Stimulated activated CD8-positive, alpha-beta memory T cell treated with anti-CD3 and anti-CD28 coated beads, Interleukin-15, amount 100 ng/mL, for 24 hours (primary cell): Measurements from ENCODE around the gene RAPSN.

Source experiments
- DNase-seq: peaks from one replicate; pipeline ENCODE4 v3.0.0-alpha.2; 2020; ENCODE audit warnings: low read depth

The RAPSN gene

DNA sequence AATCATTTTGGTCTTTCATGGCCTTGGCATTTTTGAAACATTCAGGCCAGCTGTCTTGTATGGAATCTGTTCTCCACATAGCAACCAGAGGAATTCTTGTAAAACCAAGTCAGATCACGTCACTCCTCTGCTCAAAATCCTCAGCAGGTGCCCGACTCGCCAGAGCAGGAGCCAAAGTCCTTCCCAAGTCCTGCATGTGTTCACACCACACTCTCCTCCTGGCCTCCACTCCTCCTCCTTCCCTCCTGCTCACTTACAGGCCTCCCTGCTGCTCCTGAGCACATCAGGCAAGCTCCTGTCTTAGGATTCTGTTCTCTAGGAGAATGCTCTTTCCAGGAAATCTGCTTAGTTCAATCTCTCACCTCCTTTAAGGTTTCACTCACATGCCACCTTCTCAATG lies 15.8 kb downstream of the RAPSN start:
- DNase-seq = no peak

DNA sequence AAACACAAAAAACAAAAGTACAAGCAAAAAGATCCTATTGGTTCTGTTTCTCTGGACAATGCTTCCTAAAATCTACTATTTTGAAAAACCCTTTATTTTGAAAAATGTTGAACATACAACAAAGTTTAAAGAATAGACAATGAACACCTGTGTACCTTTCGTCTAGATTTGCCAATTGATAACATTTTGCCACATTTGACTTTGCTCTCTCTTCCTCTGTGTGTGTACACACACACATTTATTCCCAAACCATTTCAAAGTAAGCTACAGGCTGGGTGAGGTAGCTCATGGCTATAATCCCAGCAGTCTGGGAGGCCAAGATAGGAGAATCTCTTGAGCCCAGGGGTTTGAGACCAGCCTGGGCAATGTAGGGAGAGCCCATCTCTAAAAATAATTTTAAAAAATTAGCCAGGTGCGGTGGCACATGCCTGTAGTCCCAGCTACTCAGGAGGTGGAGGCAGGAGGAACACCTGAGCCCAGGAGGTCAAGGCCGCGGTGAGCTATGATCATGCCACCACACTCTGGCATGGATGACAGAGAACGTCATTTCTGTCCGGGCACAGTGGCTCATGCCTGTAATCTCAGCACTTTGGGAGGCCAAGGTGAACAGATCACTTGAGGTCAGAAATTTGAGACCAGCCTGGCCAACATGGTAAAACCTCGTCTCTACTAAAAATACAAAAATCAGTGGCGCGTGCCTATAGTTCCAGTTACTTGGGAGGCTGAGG lies 17.4 kb downstream of the RAPSN start:
- DNase-seq = no peak

DNA sequence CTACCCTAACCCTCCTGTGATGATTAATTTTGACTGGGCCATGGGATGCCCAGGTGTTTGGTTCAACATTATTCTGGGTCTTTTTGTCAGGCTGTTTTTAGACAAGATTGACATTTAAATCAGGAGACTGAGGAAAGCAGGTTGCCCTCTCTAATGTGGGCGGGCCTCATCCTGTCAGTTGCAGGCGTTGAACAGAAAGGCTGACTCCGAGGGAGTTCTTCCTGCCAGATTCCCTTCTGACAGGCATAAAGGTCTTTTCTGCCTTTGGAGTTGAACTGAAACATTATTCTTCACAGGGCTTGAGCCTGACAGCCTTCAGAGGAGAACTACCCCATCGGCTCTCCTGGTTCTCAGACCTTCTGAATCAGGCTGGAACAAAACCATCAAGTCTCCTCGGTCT lies 18.4 kb downstream of the RAPSN start:
- DNase-seq = no peak

GRCh38 chr11:47426062-47426956 lies 22.6 kb downstream of the RAPSN start, which contains the start of gene PSMC3:
PSMC3 (minus strand) TSS chr11:47426439; CDS start chr11:47426279, 160 bp downstream.
- peak; percentile 98 for DNase-seq

DNA sequence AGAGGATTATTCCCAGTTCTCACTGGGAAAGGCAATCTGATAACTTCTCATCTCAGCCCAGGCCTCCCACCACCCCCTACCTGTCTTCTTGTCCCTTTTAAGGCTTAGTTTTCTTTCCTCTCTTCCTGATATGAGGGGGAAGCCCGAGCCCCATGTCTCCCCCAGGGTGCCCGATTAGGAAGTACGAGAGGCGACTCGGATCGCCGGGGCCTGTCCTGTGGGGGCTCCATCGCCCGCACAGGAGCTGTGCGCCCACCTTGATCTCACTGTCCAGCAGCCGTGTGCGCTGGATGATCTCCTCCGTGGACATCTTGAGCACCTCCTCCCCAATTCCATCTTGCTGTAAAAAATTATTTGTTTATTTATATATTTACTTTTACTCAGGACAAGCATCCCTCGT lies 23.3 kb downstream of the RAPSN start:
- DNase-seq = no peak

DNA sequence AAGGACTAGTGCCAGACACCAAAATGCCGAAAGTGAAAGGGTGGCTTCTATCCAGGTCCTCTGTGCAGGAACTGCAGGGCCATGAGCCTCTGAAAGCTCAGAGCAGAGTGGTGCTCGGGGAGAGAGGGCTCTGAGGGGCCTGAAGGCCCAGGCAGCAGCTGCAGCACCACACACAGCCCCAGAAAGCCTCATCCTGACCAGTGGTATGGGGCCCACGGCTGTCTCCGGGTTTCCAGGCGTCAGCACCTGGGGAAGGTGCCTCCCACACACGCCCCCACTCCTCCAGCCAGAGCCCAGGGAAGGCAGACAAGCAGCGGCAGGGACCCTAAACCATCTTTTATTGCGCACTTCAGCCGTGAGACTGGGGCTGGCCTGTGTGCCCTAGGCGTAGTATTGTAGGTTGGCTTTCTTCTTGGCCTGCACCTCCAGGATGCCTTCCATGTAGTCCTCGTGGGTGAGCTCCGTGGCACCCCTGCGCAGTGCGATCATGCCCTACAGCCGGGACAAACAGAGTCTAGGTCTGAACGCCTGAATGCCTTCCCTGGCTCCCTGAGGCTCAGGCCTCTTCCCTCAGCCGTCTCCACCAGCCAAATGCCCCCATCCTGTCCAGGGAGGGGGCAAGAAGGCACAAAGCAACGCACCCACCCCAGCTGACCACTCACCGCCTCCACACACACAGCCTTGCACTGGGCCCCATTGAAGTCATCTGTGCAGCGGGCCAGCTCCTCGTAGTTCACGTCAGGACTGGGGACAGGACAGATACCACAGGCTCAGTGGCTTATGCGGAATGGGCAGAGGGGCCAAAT lies 30.3 kb downstream of the RAPSN start:
- DNase-seq = no peak

DNA sequence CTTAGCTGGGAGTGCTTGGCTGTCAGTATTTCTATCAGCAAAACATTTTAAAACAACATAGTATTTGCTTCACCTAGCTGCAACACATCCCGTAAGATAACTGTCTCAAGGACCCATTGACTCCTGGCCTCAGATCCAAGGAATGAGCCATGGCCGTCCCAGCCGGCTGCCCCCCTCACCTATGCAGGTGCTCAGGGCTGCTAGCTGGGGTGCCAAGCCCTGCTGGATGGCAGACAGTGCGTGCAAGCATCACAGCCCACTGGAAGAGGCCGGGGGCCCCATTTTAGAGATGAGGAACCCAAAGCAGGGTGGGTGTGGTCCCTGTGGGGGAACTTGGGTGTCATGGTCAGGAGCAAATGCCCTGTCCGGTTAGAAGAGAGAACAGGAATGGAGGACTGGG lies 31.2 kb downstream of the RAPSN start:
- DNase-seq = no peak

GRCh38 chr11:47415949-47416472 lies 32.9 kb downstream of the RAPSN start:
- no peak for DNase-seq

DNA sequence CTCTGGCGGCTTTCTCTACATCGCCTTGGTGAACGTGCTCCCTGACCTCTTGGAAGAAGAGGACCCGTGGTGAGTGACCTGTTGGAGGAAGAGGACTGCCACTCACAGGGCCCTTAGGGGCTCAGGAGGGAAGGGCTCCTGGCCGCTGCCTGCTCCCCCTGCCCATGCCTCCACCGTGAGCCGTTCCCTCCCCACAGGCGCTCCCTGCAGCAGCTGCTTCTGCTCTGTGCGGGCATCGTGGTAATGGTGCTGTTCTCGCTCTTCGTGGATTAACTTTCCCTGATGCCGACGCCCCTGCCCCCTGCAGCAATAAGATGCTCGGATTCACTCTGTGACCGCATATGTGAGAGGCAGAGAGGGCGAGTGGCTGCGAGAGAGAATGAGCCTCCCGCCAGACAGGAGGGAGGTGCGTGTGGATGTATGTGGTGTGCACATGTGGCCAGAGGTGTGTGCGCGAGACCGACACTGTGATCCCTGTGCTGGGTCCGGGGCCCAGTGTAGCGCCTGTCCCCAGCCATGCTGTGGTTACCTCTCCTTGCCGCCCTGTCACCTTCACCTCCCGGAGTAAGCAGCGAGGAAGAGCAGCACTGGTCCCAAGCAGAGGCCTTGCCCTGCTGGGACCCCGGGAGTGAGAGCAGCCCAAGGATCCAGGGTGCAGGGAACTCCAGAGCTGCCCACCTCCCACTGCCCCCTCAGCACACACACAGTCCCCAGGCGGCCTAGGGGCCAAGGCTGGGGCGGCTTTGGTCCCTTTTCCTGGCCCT lies 33.7 kb downstream of the RAPSN start:
- DNase-seq = no peak

- no peak for DNase-seq
Observed at GRCh38 chr11:47414685-47415070, 34.3 kb downstream of the RAPSN start.

DNA sequence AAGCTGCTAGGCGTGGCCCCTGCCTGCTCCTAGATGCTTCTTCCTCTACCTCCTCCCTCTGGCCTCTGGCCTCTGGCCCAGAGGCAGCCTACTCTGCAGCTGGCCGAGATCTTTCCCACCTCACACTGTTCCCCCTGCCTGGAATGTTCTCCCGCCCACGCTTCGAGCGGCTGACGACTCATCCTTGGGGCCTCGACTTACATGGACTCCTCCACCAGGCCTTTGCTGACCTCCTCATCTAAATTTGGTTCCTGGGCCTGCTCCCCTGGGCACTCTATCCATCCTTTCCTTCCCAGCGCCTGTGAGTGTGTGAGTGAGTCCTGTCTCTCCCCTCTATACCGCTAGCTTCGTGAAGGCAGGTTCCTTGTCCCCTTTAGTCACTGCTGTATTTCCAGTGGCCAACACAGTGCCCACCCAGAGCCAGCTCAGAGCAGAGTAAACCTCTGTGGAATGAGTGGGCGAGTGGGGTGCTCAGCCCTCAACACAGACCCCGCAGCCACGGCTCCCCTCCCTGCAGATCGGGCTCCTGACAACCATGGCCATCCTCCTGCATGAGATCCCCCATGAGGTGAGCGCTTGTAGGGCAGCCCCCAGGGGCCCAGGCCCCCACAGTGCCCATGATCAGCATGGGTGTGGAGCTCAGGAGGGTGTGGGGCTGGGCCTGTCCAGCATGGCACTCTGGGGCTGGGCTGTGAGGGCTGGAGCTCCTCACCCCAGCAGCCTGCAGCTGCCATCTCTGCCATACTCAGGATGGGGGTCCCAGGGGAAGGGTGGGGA lies 34.8 kb downstream of the RAPSN start:
- no peak for DNase-seq

DNA sequence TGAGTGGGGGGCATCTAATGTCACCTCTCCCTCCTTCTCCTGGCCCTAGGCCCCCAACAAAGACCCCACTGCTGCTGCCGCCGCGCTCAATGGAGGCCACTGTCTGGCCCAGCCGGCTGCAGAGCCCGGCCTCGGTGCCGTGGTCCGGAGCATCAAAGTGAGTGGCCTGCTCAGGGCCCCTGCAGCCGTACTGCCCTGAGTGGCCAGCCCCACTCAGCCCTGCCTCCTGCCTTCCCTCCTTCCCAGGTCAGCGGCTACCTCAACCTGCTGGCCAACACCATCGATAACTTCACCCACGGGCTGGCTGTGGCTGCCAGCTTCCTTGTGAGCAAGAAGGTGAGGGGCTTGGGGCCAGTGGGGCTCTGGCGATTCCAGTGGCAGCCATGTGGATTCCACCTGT lies 35.6 kb downstream of the RAPSN start:
- DNase-seq = no peak

DNA sequence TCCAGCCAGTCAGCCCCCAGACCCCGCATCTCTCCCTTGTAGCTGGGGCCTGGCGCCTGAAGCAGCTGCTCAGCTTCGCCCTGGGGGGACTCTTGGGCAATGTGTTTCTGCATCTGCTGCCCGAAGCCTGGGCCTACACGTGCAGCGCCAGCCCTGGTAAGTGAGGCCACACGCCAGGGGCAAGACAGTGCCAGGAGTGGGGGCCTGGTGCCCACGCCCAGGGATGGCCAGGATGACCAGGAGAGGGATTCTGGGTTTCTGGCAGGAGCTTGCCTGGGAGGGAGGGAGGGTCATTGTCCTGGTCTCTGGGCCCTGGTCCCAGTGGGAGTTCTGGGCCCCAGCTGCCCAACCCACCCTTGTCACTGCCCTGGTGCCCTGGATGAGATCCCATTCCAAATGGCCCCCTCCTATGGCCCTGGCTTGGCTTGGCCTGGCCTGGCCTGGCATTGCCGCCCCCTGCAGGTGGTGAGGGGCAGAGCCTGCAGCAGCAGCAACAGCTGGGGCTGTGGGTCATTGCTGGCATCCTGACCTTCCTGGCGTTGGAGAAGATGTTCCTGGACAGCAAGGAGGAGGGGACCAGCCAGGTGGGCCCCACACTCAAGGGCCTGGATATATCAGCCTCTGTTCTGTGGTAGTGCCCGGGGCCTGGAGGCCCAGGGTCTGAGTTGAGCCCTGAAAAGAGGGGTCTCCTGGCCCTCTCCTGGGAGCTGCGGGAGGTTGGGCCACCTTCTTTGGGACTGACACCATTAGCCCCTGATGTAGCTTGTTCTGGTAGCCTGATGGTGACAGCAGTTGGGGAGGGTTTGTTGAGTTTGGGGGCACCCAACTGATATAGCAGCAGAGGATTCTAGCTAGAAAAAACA lies 36.8 kb downstream of the RAPSN start:
- DNase-seq = no peak

DNA sequence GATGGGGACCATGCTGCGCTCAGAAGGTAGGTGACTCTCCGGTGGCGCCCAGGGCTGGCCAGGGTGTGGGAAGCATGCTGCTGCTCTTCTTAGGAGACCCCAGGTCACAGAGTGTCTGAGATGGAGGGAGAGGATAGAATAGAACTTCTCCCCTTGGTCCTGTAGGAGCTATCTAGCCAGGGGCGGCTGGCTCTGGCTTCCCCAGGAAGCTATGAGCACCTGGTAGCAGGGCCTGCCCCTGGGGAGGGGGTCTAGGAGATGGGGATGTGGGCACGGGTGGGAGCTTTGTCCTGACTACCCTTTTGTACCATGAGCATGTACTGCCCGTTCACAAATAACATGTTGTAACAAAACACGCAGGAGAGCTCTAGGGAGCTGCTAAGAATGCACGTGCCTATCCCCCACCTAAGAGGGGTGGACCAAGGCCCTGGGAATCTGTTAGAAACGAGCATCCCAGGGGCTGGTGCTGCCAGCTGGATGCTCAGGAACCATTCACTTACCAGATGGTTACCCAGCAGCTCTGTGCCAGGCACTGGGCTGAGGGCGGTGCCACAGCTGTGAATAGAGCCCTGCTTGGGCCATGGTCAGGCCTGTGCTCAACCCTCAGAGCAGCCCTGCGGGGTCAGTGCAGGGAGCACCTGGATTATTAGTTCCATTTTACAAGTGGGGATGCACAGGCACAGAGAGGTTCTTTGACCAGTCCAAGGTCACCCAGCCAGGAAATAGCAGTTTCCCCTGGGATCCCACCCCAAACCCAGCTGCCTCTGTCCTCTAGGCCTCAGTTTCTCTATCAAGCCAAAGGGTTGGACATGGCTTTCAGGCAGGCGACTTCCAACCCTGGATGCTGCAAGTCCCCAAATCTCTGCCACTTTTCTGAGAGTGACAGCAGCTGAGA lies 38.3 kb downstream of the RAPSN start:
- no peak for DNase-seq

GRCh38 chr11:47409440-47410369 lies 39.2 kb downstream of the RAPSN start:
- no peak for DNase-seq

DNA sequence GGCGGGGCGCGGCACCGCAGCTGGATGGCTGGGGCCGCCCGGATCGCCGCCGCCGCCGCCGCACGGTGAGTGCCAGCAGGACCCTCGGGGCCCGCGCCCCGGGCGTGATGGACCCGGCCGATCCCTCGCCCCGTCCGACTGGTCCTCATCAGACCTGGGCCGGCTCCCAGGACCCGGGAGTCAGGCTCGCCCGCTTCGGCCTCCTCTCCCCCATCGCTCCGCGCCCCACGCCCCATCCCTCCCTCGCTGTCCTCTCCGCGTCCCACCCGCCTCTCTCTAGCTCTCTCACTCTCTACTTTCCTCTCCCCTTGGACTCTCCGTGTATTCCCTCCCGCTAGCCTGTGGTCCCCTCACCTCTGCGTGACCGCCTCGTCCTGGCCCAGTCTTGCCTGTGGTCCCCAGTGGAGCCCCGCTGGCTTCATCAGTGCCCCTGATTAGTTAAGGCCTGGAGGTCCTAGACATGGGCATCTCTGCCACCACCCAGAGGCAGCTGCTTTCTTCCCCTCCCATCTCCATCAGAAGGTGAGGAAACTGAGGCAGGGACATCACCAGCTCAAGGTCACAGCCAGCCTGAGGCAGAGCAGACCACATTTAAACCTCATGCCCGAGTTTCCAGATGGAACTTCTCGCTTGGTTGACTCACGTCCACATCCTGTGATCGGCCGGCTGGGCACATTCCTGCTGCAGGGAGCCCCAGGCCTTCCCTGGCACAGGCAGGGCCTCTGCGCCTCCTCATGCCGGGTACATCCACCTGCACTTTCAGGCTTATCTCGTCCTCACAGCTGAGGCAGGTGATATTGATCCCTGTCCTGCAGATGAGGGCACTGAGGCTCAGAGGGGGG lies 40.1 kb downstream of the RAPSN start:
- no peak for DNase-seq
